ENCODE measurements around the gene MAU2.

The MAU2 gene

DNA sequence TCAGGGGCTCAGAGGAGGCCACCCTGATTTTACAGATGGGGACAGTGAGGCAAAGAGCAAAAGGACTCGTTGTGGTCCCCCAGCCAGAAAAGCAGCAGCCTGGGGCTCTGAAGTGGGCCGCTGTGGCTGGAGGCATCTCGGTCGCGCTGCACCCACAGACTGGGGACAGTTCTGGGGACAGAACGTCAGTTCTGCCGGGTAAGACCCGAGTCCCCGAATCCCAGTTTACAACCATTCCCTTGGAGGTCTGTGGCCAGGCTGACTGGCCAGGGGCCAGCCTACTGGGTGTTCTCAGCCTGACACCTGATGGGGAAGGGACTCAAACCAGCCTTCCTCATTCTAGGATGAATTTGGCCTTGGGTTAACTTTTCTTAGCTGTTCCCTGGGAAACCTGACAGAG, 14.4 kb upstream of the MAU2 start:
- DNase-seq = no peak

DNA sequence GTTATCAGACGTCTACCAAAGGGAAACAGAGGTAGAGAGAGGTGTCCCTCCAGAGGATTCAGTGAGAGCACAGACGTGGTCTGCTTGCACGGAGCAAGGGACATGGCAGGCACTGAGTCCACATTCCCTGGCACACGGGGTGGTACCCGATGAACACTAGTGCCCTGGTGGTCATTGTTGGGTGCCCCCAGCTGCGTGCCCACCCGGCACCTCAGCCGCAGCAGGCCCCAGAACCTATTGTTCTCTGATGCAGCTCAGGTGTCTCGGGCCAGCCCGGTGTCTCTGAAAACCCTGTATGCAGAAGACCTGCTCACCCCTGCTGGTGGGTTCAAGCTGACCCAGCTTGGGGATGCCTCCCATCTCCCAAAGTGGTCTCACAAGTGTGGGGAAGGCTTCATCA, 12.3 kb upstream of the MAU2 start:
- no peak for DNase-seq

DNA sequence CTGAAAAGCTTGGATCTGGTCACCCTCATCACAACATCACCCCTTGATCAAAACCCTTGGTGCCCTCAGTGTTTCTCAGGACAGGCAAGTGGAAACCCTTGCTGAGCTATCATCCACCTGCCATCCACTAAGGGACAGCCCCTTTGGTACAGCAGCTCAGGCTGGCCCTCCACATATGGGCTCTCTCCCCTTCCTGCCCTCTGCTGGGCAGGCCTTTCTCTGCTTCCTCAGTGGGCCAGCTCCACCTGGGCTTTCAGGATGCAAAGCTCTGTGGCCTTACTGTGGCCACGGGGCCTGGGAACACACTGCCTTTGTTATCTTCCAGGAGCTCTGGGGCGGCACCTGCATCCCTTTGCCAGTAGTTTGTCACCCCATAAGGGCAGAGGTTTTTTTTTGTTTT, 5.2 kb upstream of the MAU2 start:
- DNase-seq = no peak

DNA sequence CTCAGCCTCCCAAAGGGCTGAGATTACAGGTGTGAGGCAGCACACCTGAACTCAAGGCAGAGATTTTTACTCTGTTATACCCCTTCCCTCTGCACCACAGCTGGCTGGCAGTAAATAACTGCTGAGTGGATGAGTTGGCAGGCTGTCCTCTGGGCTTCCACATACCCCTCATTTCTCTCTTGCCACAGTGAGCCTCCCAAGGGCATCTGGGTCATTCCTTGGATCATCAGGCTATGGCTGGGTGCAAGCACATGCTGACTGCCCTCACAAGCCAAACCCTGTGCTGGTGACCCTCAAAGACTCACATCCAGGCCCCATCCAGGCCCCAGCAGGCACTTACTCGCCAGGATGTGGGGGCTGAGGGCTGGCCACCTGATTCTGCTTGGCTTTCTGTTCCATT, 4.5 kb upstream of the MAU2 start:
- DNase-seq = no peak

DNA sequence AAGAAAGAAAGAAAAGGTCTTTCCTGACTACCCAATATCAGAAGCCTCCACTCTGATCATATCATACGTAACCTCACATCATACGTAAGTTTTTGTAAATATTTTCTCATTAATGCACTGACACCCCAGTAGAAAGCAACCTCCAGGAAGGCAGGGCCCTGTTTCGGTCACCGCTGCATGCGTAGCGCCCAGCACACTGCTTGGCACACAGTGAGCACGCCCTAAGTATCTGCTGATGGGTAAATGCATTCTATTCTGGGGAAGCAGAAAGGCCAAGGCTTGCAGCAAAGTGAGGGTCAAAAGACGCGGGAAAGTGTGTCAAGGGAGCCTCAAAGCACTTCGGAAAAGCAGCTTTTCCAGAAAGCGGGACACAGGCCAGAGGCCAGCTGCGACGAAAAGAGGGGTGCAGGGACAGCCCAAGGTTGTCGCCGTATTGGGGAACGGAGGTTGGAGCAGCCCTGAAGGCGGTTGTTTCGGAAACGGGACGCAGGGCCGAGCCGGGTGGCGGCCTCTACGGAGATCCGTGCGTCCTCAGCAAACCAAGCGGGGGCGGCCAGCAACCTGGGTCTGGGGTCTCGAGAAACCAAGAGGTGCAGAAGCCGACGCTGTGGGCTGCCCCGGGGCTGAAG, 783 bp upstream of the MAU2 start:
- DNase-seq = no peak

DNA sequence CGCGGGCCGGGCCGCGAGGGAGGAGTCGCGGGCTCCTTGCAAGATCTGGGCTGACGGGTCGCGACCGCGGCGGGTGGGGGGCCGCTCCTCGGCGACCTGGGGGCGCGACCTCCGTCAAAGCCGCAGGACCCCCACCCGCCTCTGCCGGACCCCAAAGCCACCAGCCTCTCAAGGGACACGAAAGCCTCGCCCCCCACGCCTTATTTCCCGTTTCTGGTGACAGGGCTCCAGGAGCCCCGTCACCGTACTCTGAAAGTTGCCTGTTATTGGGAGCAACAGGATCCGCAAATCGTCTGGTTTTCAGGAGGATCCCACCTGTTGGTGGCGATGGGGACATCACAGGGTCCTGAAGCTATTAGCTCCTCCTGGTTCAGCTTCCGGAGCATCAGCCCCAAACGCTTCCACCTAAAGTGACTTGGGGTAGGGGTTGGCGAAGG, 530 bp downstream of the MAU2 start:
- peak; percentile 19 for DNase-seq

DNA sequence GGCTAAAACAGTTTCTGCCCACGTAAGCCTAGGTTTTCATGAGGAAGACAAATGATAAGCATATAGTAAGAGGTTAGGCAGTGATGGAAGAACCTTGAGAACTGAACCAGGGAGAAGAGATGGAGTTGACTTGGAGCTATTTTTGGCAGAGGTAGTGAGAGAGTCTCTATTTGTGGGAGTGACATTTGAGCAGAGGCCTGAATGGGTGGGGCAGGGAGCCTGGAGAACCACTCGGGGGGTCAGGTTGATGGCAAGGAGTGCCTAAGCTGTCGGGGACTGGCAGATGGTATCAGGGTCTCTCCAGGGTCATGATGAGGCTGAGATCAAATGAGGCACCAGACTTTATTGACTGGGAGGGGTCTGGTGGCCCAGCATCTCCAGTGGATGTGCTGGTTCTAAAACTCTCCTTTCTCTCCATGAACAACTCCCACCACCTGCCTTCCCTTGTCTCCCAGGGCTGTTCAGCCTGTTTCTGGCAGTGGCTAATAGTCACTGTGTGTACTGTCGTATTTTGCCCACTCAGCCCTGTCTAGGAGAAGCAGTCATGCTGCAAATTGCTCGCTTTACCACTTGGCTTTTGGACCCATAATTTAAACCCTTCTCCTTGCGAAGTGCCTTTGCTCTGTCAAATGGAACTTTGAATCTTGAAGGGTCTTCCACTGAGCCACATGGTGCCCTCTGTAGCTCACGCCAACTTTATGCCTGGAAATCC, 3.6 kb downstream of the MAU2 start:
- no peak for DNase-seq

DNA sequence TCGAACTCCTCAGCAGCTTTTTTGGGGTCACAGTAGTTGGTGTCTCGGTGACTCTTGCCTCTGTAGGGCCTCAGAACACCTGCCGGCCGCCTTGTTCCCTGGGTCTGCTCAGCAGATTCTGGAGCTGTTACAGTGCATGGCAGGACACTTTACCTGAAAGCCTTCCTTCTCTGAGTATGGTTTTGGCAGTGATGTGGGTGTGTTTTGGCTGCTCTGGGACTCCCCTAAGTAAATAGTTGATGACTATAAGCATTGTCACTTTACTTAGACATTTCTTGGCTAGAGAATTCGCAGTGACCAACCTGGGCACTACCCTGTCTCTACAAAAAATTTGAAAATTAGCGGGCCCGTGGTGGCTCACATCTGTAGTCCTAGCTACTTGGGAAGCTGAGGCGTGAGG, 7.0 kb downstream of the MAU2 start:
- DNase-seq = no peak

DNA sequence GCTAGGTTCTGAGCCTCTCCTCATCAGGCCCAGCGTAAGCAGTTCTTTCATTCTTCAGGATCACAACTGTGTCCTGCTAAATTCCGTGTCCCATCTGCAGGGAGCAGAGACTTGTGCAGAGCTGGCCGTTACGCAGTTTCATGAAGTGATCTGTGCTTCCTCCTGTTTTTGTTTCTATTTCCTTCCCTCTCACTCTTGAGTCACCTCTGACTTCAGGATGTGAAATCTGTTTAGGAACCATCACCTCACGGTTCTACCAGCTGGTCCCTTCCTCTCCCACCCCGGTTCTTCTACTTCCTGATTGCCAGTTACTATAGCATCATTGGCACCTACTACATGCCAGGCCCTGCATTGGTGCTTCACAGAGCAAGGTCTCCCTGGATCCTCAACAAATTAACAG, 8.5 kb downstream of the MAU2 start:
- DNase-seq = no peak

DNA sequence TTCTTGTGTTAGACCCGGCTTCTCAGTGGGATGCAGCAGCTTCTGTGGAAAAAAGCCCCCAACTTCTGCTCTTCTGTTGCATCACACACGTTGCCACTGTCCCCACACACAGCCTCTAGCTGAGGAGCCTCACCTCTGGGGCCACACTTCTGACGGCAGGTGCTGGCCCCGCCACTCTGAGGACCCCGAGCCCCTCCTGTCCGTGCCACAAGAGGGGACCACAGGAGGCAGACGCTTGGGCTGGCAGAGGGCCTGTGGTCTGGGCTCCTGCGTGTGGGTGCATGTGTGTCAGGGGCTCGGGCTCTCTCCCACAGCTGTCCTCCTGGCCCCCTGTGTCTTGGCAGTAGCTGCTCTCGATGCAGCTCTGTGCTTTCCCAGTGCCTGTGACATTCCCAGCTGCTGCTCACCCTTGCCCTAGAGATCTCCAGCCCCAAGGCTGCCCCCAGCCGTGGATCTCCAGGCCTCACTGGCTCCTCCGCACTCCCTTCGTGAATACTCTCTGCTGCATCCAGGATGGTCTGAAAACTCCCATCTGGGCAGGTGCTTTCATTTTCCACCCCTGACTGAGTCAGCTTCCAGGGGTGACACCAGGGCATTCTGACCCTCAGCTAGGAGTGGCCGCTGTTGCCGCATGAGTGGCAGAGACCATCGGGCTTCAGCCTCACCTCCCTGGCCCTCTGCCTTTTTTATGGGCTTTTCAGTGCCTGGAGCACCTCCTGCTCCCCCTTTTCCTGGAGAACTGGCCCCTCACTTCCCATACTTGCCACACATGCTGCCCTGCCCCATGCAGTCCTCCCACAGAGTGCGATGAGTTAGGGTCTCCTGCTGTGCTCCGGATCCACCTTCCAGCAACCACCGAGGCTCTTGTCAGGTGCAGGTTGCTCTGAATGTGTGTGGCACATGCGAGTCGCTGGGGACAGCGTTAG, 13.7 kb downstream of the MAU2 start:
- no peak for DNase-seq

DNA sequence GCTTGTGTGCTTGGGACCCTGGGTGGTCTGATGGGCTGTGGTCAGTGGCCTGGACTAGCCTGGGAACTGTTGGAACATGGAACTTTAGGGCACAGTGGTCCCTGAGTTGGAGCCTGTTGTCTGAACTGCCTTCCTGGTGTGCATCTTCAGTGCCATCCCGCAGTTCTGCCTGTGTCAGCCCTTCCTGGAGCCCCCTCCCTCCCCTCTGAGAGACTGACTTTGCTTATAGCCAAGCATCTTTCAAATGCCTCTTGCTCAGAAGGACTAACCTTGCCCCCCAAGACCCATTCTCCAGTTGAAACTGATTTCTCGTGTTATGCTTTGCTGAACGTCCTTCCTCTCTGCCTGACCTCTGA, 14.3 kb downstream of the MAU2 start:
- no peak for DNase-seq

DNA sequence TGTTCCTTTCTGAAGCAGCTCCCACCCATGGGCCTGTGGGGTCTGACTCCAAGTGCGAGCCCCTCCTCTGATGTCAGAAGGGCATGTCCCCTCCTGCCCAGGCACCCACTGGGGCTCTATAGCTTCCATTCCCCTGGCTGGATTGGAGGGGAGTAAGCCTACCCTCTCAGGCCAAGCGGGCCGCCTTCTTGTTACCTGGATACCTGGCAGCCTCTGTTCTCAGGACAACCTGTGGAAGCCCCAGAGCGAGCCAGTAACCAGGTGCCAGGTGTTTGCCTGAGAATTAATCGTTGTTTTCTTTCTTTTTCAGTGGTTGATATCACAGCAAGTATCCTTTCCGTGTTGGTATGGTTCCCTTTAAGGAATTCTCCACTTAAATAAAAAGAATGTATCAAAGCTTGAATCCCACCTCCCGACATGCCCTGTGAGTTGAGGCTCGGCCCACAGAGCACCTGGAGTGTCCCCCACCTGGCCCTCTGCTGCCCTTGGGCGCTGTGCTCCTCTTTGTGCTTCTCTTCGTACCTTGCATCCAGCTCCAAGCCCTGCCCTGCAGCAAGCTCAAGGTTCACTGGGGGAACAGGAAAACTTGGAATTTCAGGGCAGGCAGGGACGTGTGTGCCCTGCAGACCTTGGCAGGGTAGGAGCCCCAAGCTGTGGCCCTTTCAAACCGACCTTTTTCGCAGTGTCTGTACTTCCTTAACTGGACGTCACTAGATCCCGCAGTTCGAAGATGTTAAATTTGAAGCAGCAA, 15.0 kb downstream of the MAU2 start:
- no peak for DNase-seq

DNA sequence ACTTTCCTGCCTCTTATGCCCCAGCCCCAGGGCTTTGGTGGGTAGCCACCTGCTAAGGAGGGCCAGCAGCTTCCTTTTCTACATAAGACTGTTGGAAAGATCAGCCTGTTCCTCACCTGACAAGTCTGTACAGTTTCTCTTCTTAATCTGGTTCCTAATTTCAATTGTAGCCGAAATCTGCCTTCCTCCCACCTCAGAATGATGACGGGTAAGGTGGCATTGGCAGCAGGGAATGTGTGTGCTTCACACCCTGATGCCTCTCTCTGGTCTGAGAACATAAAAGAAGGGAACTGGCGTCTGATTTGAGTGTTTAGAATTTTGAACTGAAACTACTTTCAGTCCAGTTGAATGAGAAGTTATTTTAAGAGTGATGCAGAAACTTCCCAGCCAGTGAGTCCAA, 16.0 kb downstream of the MAU2 start:
- DNase-seq = no peak

DNA sequence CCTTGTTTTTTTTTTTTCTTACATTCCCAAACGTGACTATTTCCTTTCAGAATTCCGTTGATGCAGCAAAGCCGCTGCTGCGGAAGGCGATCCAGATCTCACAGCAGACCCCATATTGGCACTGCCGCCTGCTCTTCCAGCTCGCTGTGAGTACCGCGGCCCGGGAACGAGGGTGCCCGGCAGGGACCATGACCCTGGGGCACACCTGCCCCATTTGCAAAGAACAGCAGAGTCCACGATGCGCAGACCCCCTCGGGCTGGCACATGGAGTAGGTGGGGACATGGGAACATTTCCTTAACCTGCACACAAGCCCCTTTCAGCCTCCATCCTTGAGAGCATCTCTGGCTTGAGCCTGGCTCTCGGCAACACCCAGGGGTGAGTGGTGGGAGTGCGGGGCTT, 16.5 kb downstream of the MAU2 start:
- DNase-seq = no peak

DNA sequence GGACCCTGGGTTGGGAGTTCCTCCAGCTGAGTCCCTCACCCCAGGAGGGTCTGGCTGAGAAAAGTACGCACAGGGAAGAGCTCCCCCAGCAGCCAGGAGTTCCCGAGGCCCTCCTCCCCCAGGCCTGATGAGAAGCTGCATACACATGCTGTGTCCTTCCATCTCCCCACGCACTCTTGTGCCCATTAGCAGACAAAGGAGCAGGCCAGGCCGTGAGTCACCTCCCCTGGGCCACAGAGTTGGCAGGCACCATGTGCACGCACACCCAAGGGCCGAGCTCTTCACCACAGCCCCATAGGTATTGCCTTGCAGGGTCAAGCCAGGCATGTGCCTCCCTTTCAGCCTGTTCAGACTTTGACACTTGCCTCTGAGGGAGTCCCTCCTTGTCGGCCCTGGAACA, 17.5 kb downstream of the MAU2 start:
- DNase-seq = no peak

DNA sequence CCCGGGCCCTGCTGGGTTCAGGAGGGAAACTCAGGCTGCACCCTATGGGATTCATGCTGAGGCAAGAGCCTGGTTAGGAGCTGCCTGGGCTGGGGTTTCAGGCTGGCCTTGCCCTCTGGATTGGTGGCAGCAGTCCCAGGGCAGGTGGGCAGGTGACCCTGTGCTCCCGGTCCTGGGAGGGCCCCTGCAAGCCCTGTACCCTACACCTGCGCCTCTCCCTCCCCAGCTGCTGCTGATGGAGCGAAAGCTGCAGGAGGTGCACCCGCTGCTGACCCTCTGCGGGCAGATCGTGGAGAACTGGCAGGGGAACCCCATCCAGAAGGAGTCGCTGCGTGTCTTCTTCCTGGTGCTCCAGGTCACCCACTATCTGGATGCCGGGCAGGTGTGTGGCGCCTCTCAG, 20.4 kb downstream of the MAU2 start:
- DNase-seq = no peak

DNA sequence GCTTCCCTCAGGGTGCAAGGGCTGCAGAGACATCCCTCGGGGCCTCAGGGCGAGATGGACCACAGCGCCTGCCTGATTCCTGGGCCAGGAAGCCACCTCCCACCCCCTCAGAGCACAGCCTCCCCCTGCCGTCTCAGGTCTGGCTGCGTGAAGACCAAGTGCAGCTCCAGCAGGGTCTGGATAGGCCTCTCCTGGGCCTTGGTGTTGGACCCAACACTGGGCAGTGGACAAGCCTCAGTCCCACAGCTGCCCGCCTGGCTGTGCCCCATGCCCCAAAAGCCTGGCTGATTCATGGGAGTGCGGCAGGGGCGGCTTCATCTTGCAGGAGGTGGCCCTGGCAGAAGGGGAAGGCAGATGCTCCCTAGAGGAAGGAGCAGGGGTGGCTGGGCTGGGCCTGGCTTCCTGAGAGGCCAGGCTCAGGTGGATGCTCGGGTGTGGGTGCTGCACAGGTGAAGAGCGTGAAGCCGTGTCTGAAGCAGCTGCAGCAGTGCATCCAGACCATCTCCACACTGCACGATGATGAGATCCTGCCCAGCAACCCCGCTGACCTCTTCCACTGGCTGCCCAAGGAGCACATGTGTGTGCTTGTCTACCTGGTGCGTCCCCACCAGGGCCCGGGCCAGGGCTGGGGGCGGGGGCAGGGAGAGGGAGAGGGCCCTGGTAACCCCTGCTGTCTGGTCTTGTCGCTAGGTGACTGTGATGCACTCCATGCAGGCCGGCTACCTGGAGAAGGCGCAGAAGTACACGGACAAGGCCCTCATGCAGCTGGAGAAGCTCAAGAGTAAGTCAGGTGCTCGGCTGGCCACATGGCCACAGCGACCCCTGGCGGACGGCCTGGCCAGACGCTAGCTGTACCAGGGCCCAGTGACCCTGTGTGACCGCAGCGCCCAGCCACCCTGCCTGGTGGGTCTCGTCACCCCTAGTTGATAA, 21.7 kb downstream of the MAU2 start:
- DNase-seq = no peak

DNA sequence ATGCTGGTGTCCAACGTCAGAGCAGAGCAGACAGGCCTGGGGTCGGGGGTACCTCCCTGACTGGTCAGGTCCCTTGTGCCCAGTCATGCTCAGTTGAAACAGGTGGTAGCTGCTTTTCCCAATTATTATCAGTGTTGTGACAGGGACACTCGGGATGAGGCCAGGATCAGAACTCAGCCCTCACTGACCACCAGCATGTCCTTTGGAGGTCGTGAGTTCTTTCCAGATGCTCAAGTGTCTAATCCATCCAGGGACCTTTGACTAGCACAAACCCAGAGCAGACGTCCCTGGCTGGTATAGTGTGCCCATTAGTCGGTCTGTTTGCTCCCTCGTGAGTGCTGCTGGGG, 22.4 kb downstream of the MAU2 start:
- DNase-seq = no peak

DNA sequence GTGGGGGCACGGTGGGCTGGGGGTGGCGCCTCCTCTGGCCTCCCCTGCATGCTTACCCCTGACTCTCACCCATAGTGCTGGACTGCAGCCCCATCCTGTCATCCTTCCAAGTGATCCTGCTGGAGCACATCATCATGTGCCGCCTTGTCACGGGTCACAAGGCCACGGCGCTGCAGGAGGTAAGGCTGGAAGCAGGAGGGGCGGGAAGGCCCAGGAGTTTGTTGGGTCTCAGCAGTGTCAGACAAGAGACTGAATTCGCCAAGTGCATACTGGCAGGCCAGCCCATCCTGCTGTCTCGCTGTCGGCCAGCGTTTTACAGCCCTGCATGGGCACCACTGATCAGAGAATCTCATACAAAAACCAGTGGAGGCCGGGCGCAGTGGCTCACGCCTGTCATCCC, 23.1 kb downstream of the MAU2 start:
- no peak for DNase-seq

DNA sequence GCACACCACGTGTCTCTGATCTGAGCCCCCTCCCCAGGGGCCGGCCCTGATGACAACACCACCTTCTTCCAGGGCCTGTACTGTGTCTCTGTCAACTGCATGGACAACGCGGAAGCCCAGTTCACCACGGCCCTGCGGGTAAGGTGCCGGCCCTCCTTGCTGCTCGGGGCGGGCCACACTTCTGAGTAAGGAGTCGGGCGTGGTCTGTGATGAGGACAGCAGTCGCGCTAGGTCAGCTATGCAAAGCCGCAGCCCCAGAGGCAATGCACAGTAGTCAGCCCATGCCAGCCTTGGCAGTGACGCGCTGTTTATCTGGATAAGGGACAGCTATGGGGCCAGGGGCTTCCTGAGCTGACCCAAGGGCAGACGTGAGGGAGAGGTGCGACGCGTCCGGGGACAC, 24.6 kb downstream of the MAU2 start:
- DNase-seq = no peak

DNA sequence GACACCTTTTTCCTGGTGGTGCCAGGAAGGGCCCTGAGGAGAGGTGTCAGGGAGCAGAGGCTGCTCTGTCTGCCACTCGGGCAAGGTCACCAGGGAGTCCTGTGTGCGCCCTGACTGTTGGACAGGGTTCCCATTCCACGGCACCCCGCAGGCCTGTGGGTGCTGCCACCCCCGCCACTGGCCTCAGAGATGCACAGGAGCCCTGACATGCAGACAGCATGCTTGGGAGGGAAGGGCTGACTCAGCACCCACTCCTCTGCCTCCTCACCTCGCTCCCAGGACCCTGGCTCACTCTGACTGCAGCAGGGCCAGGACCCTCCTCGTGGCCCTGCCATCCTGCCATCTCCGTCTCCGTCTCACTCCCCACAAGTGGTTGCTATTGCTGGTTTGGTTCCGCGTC, 25.3 kb downstream of the MAU2 start:
- no peak for DNase-seq

DNA sequence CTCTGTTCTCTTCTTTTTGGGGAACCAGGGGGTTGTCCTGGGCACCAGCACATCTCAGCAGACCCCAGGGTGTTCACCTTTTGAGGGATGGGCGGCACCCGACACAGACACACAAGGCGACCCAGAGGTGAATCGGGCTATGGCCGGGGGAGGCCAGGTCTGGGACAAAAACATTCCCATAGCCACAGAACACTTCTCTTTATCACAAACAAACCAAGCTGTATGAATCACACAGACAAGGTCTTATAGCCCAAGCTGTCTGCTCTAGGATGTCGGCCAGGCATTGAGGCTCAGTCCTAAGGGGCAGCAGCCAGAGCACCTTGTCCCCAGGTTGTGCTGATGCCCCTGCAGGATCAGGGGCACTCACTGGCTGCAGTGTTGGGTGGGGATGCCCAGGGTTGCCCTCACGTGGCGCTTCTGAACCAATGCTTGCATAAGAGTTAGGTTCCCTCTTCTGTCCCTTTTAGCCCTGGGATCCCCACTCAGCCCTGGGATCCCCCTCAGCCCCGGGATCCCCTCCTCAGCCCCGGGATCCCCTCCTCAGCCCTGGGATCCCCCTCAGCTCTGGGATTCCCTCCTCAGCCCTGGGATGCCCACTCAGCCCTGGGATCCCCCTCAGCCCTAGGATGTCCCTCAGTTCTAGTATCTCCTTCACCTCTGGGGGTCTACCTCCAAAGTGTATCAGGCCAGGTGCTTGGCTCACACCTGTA, 26.9 kb downstream of the MAU2 start:
- no peak for DNase-seq

Data from effector CD8-positive, alpha-beta T cell (primary cell).